HEK293T (cell line): ENCODE measurements around the gene IGF2BP3.

Experiments
- CTCF ChIA-PET: fragments of 350-600 bp; formaldehyde crosslinking; extraction: SDS; loops from one replicate; lab custom pipeline; 2021; ENCODE audit warnings: antibody characterized with exemption, inconsistent platforms; lab: Yijun Ruan, JAX
- POLR2A ChIA-PET: fragments of 350-600 bp; formaldehyde crosslinking; extraction: SDS; loops from one replicate; lab custom pipeline; 2020; ENCODE audit warnings: antibody characterized with exemption, inconsistent platforms; lab: Yijun Ruan, JAX
- DNase-seq: peaks from one replicate; pipeline ENCODE4 v3.0.0; 2012; ENCODE audit warnings: mixed read lengths; ENCODE audit errors: extremely low spot score
- ARNT ChIP-seq: fragments of 450-650 bp; IDR thresholded peaks from 2 replicates; pipeline ENCODE4 v1.6.1; 2017; ENCODE audit warnings: mild to moderate bottlenecking
- BHLHE40 ChIP-seq: fragments of 450-650 bp; IDR thresholded peaks from 2 replicates; pipeline ENCODE4 v1.6.1; 2016; ENCODE audit warnings: mild to moderate bottlenecking, moderate library complexity, borderline replicate concordance
- CTBP1 ChIP-seq: fragments of 450-650 bp; IDR thresholded peaks from 2 replicates; pipeline ENCODE4 v1.6.1; 2016; ENCODE audit warnings: borderline replicate concordance
- ELF4 ChIP-seq: fragments of 450-650 bp; IDR thresholded peaks from 2 replicates; pipeline ENCODE4 v1.6.1; 2017; ENCODE audit warnings: antibody characterized with exemption
- FOXA1 ChIP-seq: fragments of 450-650 bp; IDR thresholded peaks from 2 replicates; pipeline ENCODE4 v1.6.1; 2016; ENCODE audit warnings: mild to moderate bottlenecking
- FOXK2 ChIP-seq: fragments of 450-650 bp; IDR thresholded peaks from 2 replicates; pipeline ENCODE4 v1.6.1; 2016; ENCODE audit warnings: mild to moderate bottlenecking
- FOXM1 ChIP-seq: fragments of 450-650 bp; IDR thresholded peaks from 2 replicates; pipeline ENCODE4 v1.6.1; 2017; ENCODE audit warnings: mild to moderate bottlenecking, borderline replicate concordance
- HDGF ChIP-seq: fragments of 450-650 bp; IDR thresholded peaks from 2 replicates; pipeline ENCODE4 v1.6.1; 2017; ENCODE audit warnings: antibody characterized with exemption, borderline replicate concordance
- L3MBTL2 ChIP-seq: fragments of 450-650 bp; conservative IDR thresholded peaks from 2 replicates; pipeline ENCODE4 v1.6.1; 2016; ENCODE audit warnings: mild to moderate bottlenecking
- LEF1 ChIP-seq: fragments of 450-650 bp; IDR thresholded peaks from 2 replicates; pipeline ENCODE4 v1.6.1; 2017; ENCODE audit warnings: mild to moderate bottlenecking, borderline replicate concordance
- NFRKB ChIP-seq: fragments of 450-650 bp; IDR thresholded peaks from 2 replicates; pipeline ENCODE4 v1.6.1; 2016; ENCODE audit warnings: mild to moderate bottlenecking, moderate library complexity
- SUZ12 ChIP-seq: fragments of 450-650 bp; IDR thresholded peaks from 2 replicates; pipeline ENCODE4 v1.6.1; 2016; ENCODE audit warnings: mild to moderate bottlenecking
- TARDBP ChIP-seq: fragments of 450-650 bp; IDR thresholded peaks from 2 replicates; pipeline ENCODE4 v1.6.1; 2016
- ZNF384 ChIP-seq: fragments of 450-650 bp; IDR thresholded peaks from 2 replicates; pipeline ENCODE4 v1.6.1; 2016
- TF ChIP-seq, protein P1 (sequence below): fragments of 450-650 bp; IDR thresholded peaks from 2 replicates; pipeline ENCODE4 v1.6.1; 2016

Gene IGF2BP3

DNA sequence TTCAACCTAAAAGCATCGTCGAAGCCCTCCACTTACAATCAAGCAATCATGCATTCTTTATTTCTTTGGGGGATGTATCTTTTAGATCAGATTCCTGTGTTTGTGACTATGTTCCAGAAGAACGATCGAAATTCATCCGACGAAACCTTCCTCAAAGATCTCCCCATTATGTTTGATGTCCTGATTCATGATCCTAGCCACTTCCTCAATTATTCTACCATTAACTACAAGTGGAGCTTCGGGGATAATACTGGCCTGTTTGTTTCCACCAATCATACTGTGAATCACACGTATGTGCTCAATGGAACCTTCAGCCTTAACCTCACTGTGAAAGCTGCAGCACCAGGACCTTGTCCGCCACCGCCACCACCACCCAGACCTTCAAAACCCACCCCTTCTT, 209.9 kb downstream of the IGF2BP3 start:
- DNase-seq: no peak
- ChIA-PET POLR2A (no interaction called here), CTCF (interaction anchor here (2.5 kb wide), 1 partner anchor 12 kb away, joined by 13 read pairs; no protein-coding TSS in a partner anchor)
- TF ChIP-seq, protein P1, sequence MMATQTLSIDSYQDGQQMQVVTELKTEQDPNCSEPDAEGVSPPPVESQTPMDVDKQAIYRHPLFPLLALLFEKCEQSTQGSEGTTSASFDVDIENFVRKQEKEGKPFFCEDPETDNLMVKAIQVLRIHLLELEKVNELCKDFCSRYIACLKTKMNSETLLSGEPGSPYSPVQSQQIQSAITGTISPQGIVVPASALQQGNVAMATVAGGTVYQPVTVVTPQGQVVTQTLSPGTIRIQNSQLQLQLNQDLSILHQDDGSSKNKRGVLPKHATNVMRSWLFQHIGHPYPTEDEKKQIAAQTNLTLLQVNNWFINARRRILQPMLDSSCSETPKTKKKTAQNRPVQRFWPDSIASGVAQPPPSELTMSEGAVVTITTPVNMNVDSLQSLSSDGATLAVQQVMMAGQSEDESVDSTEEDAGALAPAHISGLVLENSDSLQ: no peak
- TF ChIP-seq FOXA1 (no peak), CTBP1 (no peak), TARDBP (no peak), BHLHE40 (no peak), L3MBTL2 (no peak), ARNT (no peak), FOXK2 (no peak), SUZ12 (no peak), LEF1 (no peak), FOXM1 (no peak), ELF4 (no peak), ZNF384 (no peak), HDGF (no peak), NFRKB (no peak)
